GM23248 (cell line): ENCODE data around the gene SPAG6. TPM values are rescaled to one million over a fixed set of nuclear protein-coding genes. Genes with fewer than 3 reads are reported as not detected.

Source experiments
- DNase-seq: peaks from one replicate; pipeline ENCODE4 v3.0.0-alpha.2; 2015
- H2AFZ ChIP-seq: fragments of 200-600 bp; sonication (generic); 2 replicates; pipeline ENCODE4 v1.6.1; 2016; ENCODE audit warnings: antibody characterized with exemption
- H3F3A ChIP-seq: fragments of 200-600 bp; sonication (generic); 2 replicates; pipeline ENCODE4 v1.6.1; 2016; ENCODE audit warnings: mild to moderate bottlenecking, antibody characterized with exemption, mixed run types; ENCODE audit not compliant: insufficient read depth
- H3K27ac ChIP-seq: fragments of 200-600 bp; sonication (generic); 2 replicates; pipeline ENCODE4 v1.5.1; 2016; ENCODE audit warnings: mild to moderate bottlenecking
- H3K27me3 ChIP-seq: fragments of 200-600 bp; sonication (generic); replicated peaks from 2 replicates; pipeline ENCODE4 v1.6.1; 2016; ENCODE audit warnings: mild to moderate bottlenecking; ENCODE audit not compliant: insufficient read depth
- H3K36me3 ChIP-seq: fragments of 200-600 bp; sonication (generic); 2 replicates; pipeline ENCODE4 v1.6.1; 2016; ENCODE audit warnings: low read depth, mild to moderate bottlenecking
- H3K4me1 ChIP-seq: fragments of 200-600 bp; sonication (generic); 2 replicates; pipeline ENCODE4 v1.6.1; 2016; ENCODE audit warnings: mild to moderate bottlenecking; ENCODE audit not compliant: insufficient read depth
- H3K4me2 ChIP-seq: fragments of 200-600 bp; sonication (generic); one replicate; pipeline ENCODE4 v1.6.1; 2016; ENCODE audit warnings: mild to moderate bottlenecking; ENCODE audit not compliant: unreplicated experiment
- H3K4me3 ChIP-seq: fragments of 200-600 bp; sonication (generic); 2 replicates; pipeline ENCODE4 v1.5.1; 2016; ENCODE audit warnings: mild to moderate bottlenecking
- H3K79me2 ChIP-seq: fragments of 200-600 bp; sonication (generic); 2 replicates; pipeline ENCODE4 v1.6.1; 2016; ENCODE audit warnings: mild to moderate bottlenecking; ENCODE audit not compliant: insufficient read depth
- H3K9ac ChIP-seq: fragments of 200-600 bp; sonication (generic); 2 replicates; pipeline ENCODE4 v1.6.1; 2016; ENCODE audit warnings: mild to moderate bottlenecking
- H3K9me2 ChIP-seq: fragments of 200-600 bp; sonication (generic); 2 replicates; pipeline ENCODE4 v1.6.1; 2016; ENCODE audit warnings: mixed run types, mild to moderate bottlenecking, moderate library complexity; ENCODE audit not compliant: insufficient read depth
- H3K9me3 ChIP-seq: fragments of 200-600 bp; sonication (generic); one replicate; pipeline ENCODE4 v1.6.1; 2017; ENCODE audit warnings: low read depth
- H4K20me1 ChIP-seq: fragments of 200-600 bp; sonication (generic); 2 replicates; pipeline ENCODE4 v1.6.0; 2016; ENCODE audit not compliant: insufficient read depth
- EZH2 ChIP-seq: fragments of 200-600 bp; sonication (generic); IDR thresholded peaks from 2 replicates; pipeline ENCODE4 v1.6.1; 2018; ENCODE audit warnings: antibody characterized with exemption, mild to moderate bottlenecking; ENCODE audit not compliant: insufficient read depth, poor library complexity, severe bottlenecking
- EZH2phosphoT487 ChIP-seq: fragments of 200-600 bp; sonication (generic); IDR thresholded peaks from 2 replicates; pipeline ENCODE4 v1.6.1; 2018; ENCODE audit warnings: antibody characterized with exemption, moderate library complexity, mild to moderate bottlenecking, low read depth; ENCODE audit not compliant: insufficient read depth
- WGBS, 2 experiments: methylation state at CpG; one replicate each; pipeline ENCODE4 v1.1.6; 2015 to 2017; ENCODE audit warnings: low lambda C conversion rate in 2 of 2, low coverage in 1 of 2; ENCODE audit errors: missing lambda C conversion rate in 2 of 2; 5-methylcytosine and 5-hydroxymethylcytosine counted together
- in situ Hi-C: fragments of 300-500 bp; cut with MboI; formaldehyde crosslinking; loops from 2 replicates; pipeline ENCODE4 v1.15.0; 2020
- polyA plus RNA-seq: library from polyadenylated mRNA; unstranded; fragments of >200 nt; fragmentation: Nextera tagmentation; extraction: Ambion mirVana; gene quantifications from 2 replicates; pipeline ENCODE4 v1.2.1, GENCODE V29; 2016
- total RNA-seq: library from RNA; depleted of rRNA; stranded (reverse); fragments of >200 nt; shearing (Covaris generic); gene quantifications from 2 replicates; pipeline ENCODE4 v1.2.3, GENCODE V29; 2014

The SPAG6 gene
- total and polyA plus RNA-seq, 2 experiments from 2014 or later, result not detected

DNA sequence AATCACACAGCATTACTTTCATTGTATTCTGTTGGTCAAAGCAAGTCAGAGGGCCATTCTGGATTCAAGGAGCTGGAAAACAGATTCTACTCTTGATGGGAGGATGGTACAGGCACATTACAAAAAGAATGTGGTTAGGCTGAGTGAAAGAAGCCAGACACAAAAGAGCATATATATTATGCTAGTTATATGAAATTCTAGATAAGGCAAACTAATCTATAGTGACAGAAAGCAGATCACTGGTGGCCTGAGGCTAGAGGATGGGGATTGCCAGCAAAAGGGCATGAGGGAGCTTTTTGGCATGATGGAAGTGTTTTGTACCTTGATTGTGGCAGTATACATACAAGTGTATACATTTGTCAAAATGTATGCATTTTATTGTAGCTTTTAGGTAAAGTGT, 96.8 kb downstream of the SPAG6 start:
- Histone ChIP-seq H3F3A (peaks cover 11% of the 10 kb centered on the region; the same call in 1 of the 2 replicates), H3K36me3 (no peaks in the 10 kb centered on the region), H3K9ac (no peak overlapping the region), H3K9me2 (no peaks in the 10 kb centered on the region), H3K4me1 (peaks cover 23% of the 10 kb centered on the region), H3K4me3 (no peak overlapping the region), H4K20me1 (no peaks in the 10 kb centered on the region), H3K27me3 (no peaks in the 10 kb centered on the region), H3K27ac (no peak overlapping the region), H3K79me2 (peaks cover 17% of the 10 kb centered on the region), H3K9me3 (no peaks in the 10 kb centered on the region), H2AFZ (no peak overlapping the region), H3K4me2 (no peak overlapping the region)
- TF ChIP-seq EZH2, result no peak
- in situ Hi-C loops, result no loop called here
- no peak for DNase-seq

DNA sequence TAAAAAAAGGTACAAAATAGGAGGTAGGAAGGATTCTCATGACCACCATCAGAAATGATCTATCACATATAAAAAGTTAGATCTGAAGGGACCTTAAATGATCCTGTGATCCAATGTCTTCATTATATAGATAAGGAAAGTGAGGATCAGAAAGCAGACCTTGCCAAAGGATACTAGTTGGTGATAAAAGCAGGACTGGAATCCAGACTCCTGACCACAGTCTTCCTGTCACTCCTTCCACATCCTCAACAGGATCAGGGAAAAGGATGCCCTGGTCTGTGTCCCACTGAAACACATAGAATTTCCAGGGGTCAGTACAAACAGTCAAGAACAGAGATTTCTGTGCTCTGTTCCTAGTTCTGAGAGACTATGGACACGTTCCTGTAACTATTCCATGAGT, 97.2 kb downstream of the SPAG6 start:
- in situ Hi-C loops, result no loop called here
- H3K9ac ChIP-seq, result no peak overlapping the region
- no peak overlapping the region for H3K4me3 ChIP-seq
- H3K27ac ChIP-seq, result no peak overlapping the region
- no peak overlapping the region for H3K4me2 ChIP-seq
- H3K4me1 ChIP-seq, result peaks cover 23% of the 10 kb centered on the region
- peaks cover 17% of the 10 kb centered on the region for H3K79me2 ChIP-seq
- no peaks in the 10 kb centered on the region for H3K27me3 ChIP-seq
- no peak overlapping the region for H2AFZ ChIP-seq
- no peaks in the 10 kb centered on the region for H3K36me3 ChIP-seq
- H4K20me1 ChIP-seq, result no peaks in the 10 kb centered on the region
- peaks cover 11% of the 10 kb centered on the region; the same call in 1 of the 2 replicates for H3F3A ChIP-seq
- no peaks in the 10 kb centered on the region for H3K9me3 ChIP-seq
- no peak for DNase-seq
- TF ChIP-seq EZH2phosphoT487 (no peak), EZH2 (no peak)
- H3K9me2 ChIP-seq, result no peaks in the 10 kb centered on the region
- WGBS, 2 experiments, result 55 to 62% methylated on average over 1 of the region's 1 CpG

DNA sequence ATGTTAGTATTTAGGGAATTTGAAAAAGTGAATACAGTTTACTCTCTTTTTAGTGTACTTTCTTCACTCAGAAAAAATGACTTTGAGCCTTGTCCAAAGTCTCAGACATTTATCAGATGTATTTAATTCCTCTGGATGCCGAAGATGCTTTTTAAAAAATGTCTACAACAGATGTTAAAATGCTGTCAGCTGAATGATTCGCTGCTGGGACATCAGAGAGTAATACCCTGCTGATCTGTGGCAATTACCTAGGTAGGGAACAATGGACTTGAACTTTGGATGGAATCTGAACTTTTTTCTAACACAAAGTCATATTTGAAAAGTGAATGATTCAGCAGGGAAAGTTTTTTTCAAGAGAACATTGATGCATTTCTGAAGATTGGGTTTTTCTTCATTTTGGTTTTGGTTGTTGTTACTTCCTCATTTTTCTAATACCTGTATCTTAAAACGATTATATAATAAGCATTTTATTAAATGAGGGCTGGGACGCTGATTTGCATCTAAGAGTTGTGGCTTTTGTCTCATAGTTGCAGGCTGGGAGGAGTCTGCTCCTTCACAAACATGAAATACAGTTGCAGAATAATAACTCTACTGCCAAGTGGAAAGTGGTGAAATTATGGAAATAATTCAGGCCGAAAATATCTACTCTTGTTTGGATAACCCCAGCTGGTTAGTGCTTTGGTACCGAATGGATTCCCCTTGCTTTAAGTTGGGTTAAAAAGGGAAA, 98.0 kb downstream of the SPAG6 start:
- DNase-seq, result peak; percentile 32
- TF ChIP-seq EZH2 (no peak), EZH2phosphoT487 (no peak)
- Histone ChIP-seq H3K4me1 (peaks cover 17% of the 10 kb centered on the region), H3F3A (peaks cover 11% of the 10 kb centered on the region; the same call in 1 of the 2 replicates), H2AFZ (peak overlapping the region; percentile 58), H3K36me3 (no peaks in the 10 kb centered on the region), H4K20me1 (no peaks in the 10 kb centered on the region), H3K27ac (peak overlapping the region; percentile 20; the same call in 1 of the 2 replicates), H3K4me3 (peak overlapping the region; percentile 11; the same call in 1 of the 2 replicates), H3K27me3 (no peaks in the 10 kb centered on the region), H3K4me2 (peak overlapping the region; percentile 11), H3K9me3 (no peaks in the 10 kb centered on the region), H3K79me2 (peaks cover 10% of the 10 kb centered on the region), H3K9ac (no peak overlapping the region), H3K9me2 (no peaks in the 10 kb centered on the region)
- in situ Hi-C loops, result no loop called here
- WGBS, 2 experiments, result 20% methylated on average over 6 of the region's 6 CpGs

DNA sequence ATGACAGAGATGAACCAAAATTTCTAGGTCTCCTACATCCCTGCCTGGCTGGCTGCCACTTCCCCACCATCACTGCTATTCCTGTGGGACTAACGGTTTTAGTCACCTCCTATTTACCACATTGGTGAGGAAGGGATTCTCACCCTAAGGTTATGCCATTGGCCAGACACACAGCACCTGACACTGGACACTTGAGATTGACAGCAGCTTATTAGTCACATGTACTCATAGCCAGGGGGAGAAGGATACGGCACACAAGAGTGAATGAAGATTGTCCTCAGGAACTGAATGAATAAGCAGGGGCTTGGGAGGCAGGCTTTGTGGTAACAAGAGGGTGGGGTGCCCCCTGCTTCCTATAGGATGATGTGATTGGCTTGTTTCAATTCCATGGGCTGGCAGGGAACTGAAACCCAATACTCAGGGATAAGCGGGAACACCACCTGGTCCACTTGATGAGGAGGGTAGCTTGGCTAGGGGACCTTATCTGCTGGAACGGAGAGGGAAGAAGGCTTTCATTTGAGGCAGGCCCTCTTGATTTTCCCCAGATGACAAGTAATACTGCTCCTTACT, 99.0 kb downstream of the SPAG6 start:
- no peaks in the 10 kb centered on the region for H3K9me3 ChIP-seq
- in situ Hi-C loops, result no loop called here
- no peaks in the 10 kb centered on the region for H3K36me3 ChIP-seq
- H3K4me2 ChIP-seq, result no peak overlapping the region
- H3K9me2 ChIP-seq, result no peaks in the 10 kb centered on the region
- H3K79me2 ChIP-seq, result 0 out of 2 replicates have a peak, but pooled peaks cover under 1% of the 10 kb centered on the region
- H4K20me1 ChIP-seq, result no peaks in the 10 kb centered on the region
- no peaks in the 10 kb centered on the region for H3K27me3 ChIP-seq
- peaks cover 11% of the 10 kb centered on the region; the same call in 1 of the 2 replicates for H3F3A ChIP-seq
- 84 to 97% methylated on average over 4 of the region's 4 CpGs for WGBS, 2 experiments
- no peak overlapping the region for H3K9ac ChIP-seq
- H2AFZ ChIP-seq, result no peak overlapping the region
- DNase-seq, result no peak
- TF ChIP-seq EZH2 (no peak), EZH2phosphoT487 (no peak)
- no peak overlapping the region for H3K27ac ChIP-seq
- H3K4me3 ChIP-seq, result no peak overlapping the region
- 0 out of 2 replicates have a peak, but pooled peaks cover 12% of the 10 kb centered on the region for H3K4me1 ChIP-seq
